ENCODE results near the gene SNORC. TPM values are rescaled to one million over a fixed set of nuclear protein-coding genes. Genes with fewer than 3 reads are reported as not detected.

Gene SNORC
- total and polyA plus RNA-seq, 2 of the 13 experiments (the other 11 are each of a cell fraction or from before 2014, with no cell fraction given): 59.1 to 86.1 TPM

GRCh38 chr2:232869138-232870017 is 686 bp upstream of the SNORC start (continued):
- TF ChIP-seq ZFX (CRISPR knock-in tag; IDR thresholded peaks at IDR 0.05; ENCODE audit: low read depth) (peak; percentile 51; the same call in 1 of the 2 replicates), ZNF275 (CRISPR knock-in tag; IDR thresholded peaks at IDR 0.05; ENCODE audit: borderline replicate concordance) (no peak), UBTF (CRISPR knock-in tag; IDR thresholded peaks at IDR 0.05) (no peak; the same call in 1 of the 2 replicates), POLR2AphosphoS5 (IDR thresholded peaks at IDR 0.05; ENCODE audit: low read depth, low read length) (peak; percentile 45; the same call in 1 of the 2 replicates), DBP (CRISPR knock-in tag; IDR thresholded peaks at IDR 0.05; ENCODE audit: not compliant biosample characterization) (no peak), POGK (CRISPR knock-in tag; conservative IDR thresholded peaks at IDR 0.05) (no peak), KLF11 (CRISPR knock-in tag; IDR thresholded peaks at IDR 0.05) (no peak), GATAD1 (CRISPR knock-in tag; IDR thresholded peaks at IDR 0.05) (0 out of 2 replicates have a peak, but pooled peaks have one; percentile 15), GZF1 (CRISPR knock-in tag; IDR thresholded peaks at IDR 0.05) (no peak), IRX3 (CRISPR knock-in tag; IDR thresholded peaks at IDR 0.05; ENCODE audit: borderline replicate concordance, low read depth) (no peak), CENPX (CRISPR knock-in tag; IDR thresholded peaks at IDR 0.05) (no peak), SIN3B (IDR thresholded peaks at IDR 0.05; ENCODE audit: low read length) (no peak), TRIM22 (IDR thresholded peaks at IDR 0.05) (no peak), AFF4 (CRISPR knock-in tag; IDR thresholded peaks at IDR 0.05) (no peak), CEBPG (CRISPR knock-in tag; IDR thresholded peaks at IDR 0.05) (peak; percentile 4; the same call in 1 of the 2 replicates), ZNF747 (CRISPR knock-in tag; IDR thresholded peaks at IDR 0.05; ENCODE audit: borderline replicate concordance) (no peak), RARA (CRISPR knock-in tag; IDR thresholded peaks at IDR 0.05) (no peak)
